T-helper 1 cell (primary cell): Measurements from ENCODE around the gene CASP3.
"Not testable (repeated sequence)": the region's sequence is repeated elsewhere in the genome, so short reads cannot be mapped to it uniquely, and the experiment has no call there.

Source experiments
- DNase-seq, 5 donors: peaks; one replicate each; pipeline ENCODE4 v3.0.0-alpha.2; 2012 to 2020

The CASP3 gene

DNA sequence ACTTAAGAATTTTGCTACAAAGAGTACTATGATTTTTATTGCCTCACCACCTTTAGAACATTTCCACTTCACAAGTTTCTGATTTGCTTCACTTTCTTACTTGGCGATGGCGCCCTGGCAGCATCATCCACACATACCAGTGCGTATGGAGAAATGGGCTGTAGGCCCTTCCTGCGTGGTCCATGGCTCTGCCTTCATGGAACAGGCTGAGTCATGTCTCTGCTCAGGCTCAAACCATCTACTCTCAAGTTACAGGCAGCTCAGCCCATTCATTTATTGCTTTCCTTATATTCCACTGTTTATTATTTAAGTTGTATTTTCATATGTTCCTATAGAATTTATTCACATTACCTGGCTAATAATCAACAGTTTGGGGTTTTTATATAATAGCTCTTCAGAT is 21.1 kb downstream of the CASP3 start:
- DNase-seq: no peak

GRCh38 chr4:184625783-184626596 is 23.3 kb downstream of the CASP3 start:
- not testable (repeated sequence) for DNase-seq

GRCh38 chr4:184624972-184625554 is 24.2 kb downstream of the CASP3 start:
- DNase-seq: no peak

- not testable (repeated sequence) for DNase-seq
These were observed 24.7 kb downstream of the CASP3 start for GRCh38 chr4:184624504-184624903.

- no peak for DNase-seq
These were observed 27.7 kb downstream of the CASP3 start for GRCh38 chr4:184621518-184621917.

DNA sequence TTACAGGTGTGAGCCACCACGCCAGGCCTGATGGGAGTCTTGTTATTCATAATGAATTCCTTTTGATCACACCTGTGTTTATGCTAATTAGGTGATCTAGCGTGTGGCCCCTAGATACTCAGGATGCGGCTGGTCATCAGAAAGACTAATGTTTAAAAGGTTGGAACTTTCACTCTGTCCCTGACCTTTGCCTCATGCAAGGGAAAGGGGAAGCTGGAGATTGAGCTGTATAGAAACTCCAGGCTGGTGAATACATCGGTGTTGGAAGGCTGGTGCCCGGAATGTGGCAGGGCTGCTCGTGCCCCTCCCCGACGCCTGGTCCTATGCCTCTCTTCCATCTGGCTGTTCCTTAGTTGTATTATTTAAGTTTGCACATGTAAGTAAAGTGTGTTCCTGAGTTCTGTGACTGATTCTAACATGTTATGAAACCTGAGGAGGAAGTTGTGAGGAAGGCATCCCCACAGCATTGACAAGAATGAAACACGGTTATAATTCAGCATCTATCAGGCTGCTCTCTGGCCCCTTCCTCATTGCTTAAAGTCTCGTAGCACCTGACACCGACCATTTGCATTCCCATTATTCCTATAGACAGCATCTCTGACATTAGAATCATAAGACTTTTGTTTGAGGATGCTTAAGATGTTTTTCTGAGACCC is 28.9 kb downstream of the CASP3 start:
- no peak for DNase-seq

GRCh38 chr4:184617600-184618196 is 31.5 kb downstream of the CASP3 start:
- DNase-seq: no peak

GRCh38 chr4:184616633-184617551 is 32.4 kb downstream of the CASP3 start:
- DNase-seq: no peak

GRCh38 chr4:184616168-184616567 is 33.1 kb downstream of the CASP3 start:
- not testable (repeated sequence) for DNase-seq

GRCh38 chr4:184614509-184614908 is 34.7 kb downstream of the CASP3 start:
- no peak for DNase-seq

DNA sequence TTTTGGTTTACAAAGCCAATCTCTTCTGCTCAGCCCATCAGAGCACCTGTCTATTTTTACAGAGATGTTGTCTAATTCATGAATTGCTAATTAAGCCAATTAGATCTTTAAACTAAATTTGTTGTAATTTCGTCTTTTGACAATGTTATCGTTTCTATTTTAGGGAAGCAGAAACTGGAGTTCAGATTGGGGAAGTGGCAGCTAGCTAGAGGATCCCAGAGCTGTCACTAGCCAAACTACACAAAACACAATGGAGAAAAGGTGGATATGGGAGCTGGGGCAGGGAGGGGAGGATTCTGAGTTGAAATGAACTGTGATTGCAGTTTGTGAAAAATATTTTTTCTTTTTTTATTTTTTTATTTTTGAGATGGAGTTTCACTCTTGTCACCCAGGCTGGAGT is 35.8 kb downstream of the CASP3 start:
- DNase-seq: no peak

DNA sequence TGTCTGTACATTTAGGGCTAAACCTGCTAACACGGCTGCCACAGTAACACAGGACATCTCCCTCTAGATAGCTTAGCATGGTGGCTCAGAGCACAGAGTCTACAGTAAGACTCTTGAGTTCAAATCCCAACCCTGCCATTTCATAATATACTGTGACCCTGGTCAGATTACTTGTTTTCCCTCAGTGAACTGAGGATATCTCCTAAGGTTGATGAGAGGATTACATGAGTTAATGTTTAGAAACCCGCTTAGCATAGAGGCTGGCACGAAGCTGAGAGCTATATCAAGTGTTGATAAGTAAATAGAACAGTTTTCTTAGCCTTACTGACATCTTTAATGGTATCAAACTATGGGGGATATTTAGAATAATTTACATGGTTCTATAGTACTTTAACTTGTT is 37.2 kb downstream of the CASP3 start:
- DNase-seq: no peak

GRCh38 chr4:184607429-184607828 is 41.8 kb downstream of the CASP3 start:
- DNase-seq: not testable (repeated sequence)

- not testable (repeated sequence) for DNase-seq
These were observed 46.4 kb downstream of the CASP3 start for GRCh38 chr4:184602857-184603256.

DNA sequence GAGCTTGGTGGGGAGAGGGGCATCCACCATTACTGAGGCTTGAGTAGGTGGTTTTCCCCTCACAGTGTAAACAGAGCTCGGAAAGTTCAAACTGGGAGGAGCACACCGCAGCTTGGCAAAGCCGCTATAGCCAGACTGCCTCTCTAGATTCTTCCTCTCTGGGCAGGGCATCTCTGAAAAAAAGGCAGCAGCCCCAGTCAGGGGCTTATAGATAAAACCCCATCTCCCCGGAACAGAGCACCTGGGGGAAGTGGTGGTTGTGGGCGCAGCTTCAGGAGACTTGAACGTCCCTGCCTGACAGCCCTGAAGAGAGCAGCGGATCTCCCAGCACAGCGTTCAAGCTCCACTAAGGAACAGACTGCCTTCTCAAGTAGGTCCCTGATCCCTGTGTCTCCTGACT is 48.3 kb downstream of the CASP3 start:
- not testable (repeated sequence) for DNase-seq

DNA sequence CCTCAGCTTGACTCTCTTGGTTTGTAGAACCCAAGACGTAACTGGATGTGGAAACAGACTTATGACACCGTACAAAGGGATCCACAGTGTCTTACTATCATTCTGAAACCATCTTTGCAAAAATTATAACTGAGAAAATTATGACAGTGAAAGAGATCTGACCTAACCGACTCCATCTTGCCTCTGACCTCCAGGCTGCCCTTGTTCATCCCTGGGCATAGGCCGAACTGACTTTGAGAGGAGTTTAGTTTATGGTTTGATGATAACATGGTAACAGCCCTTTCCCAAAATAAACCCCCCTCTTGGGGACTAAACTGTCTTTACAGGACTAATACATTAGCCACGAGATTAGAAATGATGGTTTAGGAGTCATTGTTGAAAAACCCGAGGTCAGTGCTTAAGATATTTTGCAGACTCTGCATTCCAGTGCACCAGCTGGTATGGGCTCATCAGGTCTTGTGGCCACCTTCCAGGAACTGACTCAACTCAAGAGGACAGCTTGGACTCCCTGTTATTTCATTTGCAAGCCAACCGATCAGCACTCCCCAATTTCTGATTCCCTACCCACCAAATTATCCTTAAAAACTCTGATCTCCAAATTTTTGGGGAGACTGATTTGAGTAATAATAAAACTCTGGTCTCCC is 49.6 kb downstream of the CASP3 start:
- no peak for DNase-seq

- DNase-seq: no peak
These were observed 50.3 kb downstream of the CASP3 start for GRCh38 chr4:184598753-184599491.

GRCh38 chr4:184596617-184597185 is 52.5 kb downstream of the CASP3 start:
- no peak for DNase-seq

DNA sequence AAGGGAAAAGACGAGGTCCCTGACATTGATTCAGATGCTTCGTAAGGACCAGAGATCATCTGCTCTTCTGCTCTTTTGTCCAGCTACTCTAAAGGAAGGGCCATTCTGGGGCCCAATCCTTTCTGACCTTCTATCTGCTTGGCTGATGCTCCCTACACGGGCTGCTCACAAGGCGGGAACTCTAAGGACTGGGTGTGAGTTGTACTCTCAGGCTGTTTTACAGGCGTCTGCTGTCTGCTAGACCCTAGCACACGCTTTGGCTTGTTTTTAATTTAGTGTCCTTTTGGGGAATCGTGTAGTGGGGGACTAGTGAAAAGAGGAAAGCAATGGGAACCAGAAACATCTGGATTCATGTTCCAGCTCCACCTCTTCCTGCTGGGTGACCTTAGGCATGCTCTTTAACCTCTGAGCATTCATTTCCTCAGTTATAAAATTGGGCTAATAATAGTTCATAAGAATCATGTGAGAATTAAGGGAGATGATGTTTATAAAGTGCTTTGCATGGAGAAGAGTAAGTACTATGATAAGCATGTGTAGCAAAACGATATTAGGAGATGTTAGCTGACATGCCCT is 53.1 kb downstream of the CASP3 start:
- DNase-seq: no peak

DNA sequence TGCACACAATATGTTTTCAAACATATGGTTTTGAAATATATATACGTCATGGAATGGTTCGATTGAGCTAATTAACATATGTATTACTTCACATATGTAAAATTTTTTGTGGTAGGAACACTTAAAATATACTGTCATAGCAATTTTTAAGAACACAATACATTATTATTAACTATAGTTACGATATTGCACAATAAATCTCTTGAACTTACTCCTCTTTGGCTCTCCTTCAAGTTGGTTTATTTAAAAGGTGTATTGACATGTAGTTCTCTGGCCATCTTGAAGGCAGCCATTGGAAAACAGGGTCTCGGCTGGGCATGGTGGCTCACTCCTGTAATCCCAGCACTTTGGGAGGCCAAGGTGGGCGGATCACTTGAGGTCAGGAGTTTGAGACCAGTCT is 53.8 kb downstream of the CASP3 start:
- DNase-seq: no peak
